ENCODE data around the gene CBLC. TPM values are rescaled to one million over a fixed set of nuclear protein-coding genes. Genes with fewer than 3 reads are reported as not detected.
A peak's percentile ranks its signal among the peaks of the same experiment; 100 is the strongest.

The CBLC gene
- total RNA-seq, 1 donor from 2014 or later: 16.2 TPM

DNA sequence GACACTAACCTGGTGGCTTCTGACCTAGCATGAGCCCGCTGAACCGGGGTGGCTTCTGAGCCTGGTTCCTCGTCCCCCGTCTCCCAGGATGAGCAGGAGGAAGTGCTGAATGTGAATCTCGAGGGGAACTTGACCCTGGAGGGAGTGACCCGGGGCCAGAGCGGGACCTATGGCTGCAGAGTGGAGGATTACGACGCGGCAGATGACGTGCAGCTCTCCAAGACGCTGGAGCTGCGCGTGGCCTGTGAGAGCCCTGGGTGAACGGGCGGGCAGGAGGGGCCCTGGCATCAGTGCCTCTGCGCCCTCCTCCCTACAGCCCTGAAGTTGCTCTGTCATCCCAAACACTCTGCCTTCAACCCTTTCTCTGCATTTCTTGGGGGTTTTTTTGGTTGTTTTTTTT lies 36.8 kb downstream of the CBLC start:
- Mint-ChIP-seq H3K4me3 (ENCODE audit: low read depth) (no peak overlapping the region), H3K4me1 (ENCODE audit: low read depth) (peaks cover 22% of the 10 kb centered on the region), H3K27me3 (no peaks in the 10 kb centered on the region)

DNA sequence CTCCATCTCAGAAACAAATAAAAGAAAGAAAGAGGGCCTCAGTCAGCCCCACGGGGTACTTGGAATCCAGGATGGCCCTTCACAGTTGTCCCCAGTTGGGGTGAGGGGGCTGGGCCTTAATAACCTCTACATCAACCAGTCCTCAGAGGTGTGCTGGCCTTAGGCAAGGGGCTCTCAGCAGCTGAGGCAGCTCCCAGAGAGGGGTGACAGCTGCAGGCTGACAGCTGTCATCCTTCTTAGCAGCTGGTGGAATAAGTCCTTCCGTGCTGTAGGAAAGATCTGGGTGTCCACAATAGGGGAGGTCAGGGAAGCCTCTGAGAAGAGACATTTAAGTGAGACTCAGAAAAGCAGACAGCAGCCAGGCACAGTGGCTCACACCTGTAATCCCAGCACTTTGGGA lies 38.6 kb downstream of the CBLC start:
- H3K27ac Mint-ChIP-seq: peak overlapping the region; percentile 64
- no peaks in the 10 kb centered on the region for H3K27me3 Mint-ChIP-seq

More for the DNA sequence above, 36.8 kb downstream of the CBLC start:
- no peak overlapping the region for H3K27ac Mint-ChIP-seq
- TF ChIP-seq, protein P1, sequence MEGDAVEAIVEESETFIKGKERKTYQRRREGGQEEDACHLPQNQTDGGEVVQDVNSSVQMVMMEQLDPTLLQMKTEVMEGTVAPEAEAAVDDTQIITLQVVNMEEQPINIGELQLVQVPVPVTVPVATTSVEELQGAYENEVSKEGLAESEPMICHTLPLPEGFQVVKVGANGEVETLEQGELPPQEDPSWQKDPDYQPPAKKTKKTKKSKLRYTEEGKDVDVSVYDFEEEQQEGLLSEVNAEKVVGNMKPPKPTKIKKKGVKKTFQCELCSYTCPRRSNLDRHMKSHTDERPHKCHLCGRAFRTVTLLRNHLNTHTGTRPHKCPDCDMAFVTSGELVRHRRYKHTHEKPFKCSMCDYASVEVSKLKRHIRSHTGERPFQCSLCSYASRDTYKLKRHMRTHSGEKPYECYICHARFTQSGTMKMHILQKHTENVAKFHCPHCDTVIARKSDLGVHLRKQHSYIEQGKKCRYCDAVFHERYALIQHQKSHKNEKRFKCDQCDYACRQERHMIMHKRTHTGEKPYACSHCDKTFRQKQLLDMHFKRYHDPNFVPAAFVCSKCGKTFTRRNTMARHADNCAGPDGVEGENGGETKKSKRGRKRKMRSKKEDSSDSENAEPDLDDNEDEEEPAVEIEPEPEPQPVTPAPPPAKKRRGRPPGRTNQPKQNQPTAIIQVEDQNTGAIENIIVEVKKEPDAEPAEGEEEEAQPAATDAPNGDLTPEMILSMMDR (IDR thresholded peaks at IDR 0.05; ENCODE audit: unreplicated experiment): no peak
- DNase-seq (ENCODE audit: low spot score, unreplicated experiment): no peak
- H3K9me3 Mint-ChIP-seq (ENCODE audit: low read depth): no peaks in the 10 kb centered on the region
- peaks cover 34% of the 10 kb centered on the region for H3K36me3 Mint-ChIP-seq (ENCODE audit: insufficient read depth)

DNA sequence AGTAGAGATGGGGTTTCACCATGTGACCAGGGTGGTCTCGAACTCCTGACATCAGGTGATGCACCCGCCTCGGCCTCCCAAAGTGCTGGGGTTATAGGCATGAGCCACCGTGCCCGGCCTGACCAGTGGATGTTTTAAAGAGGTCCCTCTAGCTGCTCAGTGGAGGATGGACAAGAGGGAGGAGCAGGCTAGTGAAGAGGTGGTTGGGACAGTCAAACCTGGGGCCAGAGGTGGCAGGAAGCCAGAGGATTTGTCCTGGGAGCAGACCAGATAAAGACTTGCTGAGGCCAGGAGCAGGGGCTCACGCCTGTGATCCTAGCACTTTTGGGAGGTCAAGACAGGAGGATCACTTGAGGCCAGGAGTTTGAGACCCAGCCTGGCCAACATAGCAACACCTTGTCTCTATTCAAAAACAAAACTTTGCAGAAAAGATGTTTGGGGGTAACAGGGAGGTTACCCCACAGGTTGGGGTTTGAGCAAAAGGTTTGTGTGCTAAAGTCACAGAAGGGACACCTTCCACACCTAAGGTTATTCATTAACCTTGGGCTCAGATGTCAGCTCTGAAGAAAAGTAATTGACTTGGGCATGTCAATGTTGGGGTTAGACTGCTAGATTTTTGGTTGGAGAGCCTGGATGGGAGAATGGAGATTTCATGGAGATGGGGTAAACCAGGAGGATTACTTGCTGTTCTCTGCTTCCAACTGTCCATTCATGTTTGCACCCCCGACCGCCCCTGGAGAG lies 40.2 kb downstream of the CBLC start:
- H3K36me3 Mint-ChIP-seq (ENCODE audit: insufficient read depth): peaks cover 27% of the 10 kb centered on the region
- DNase-seq (ENCODE audit: low spot score, unreplicated experiment): no peak
- H3K4me1 Mint-ChIP-seq (ENCODE audit: low read depth): peaks cover 8% of the 10 kb centered on the region
- TF ChIP-seq, protein P1 (IDR thresholded peaks at IDR 0.05; ENCODE audit: unreplicated experiment): no peak
- no peaks in the 10 kb centered on the region for H3K9me3 Mint-ChIP-seq (ENCODE audit: low read depth)
- H3K27ac Mint-ChIP-seq: peak overlapping the region; percentile 69
- no peaks in the 10 kb centered on the region for H3K27me3 Mint-ChIP-seq
- no peak overlapping the region for H3K4me3 Mint-ChIP-seq (ENCODE audit: low read depth)

More for the DNA sequence above, 38.6 kb downstream of the CBLC start:
- peaks cover 9% of the 10 kb centered on the region for H3K4me1 Mint-ChIP-seq (ENCODE audit: low read depth)
- peaks cover 33% of the 10 kb centered on the region for H3K36me3 Mint-ChIP-seq (ENCODE audit: insufficient read depth)
- TF ChIP-seq, protein P1 (IDR thresholded peaks at IDR 0.05; ENCODE audit: unreplicated experiment): no peak
- DNase-seq (ENCODE audit: low spot score, unreplicated experiment): no peak
- no peak overlapping the region for H3K4me3 Mint-ChIP-seq (ENCODE audit: low read depth)
- no peaks in the 10 kb centered on the region for H3K9me3 Mint-ChIP-seq (ENCODE audit: low read depth)

DNA sequence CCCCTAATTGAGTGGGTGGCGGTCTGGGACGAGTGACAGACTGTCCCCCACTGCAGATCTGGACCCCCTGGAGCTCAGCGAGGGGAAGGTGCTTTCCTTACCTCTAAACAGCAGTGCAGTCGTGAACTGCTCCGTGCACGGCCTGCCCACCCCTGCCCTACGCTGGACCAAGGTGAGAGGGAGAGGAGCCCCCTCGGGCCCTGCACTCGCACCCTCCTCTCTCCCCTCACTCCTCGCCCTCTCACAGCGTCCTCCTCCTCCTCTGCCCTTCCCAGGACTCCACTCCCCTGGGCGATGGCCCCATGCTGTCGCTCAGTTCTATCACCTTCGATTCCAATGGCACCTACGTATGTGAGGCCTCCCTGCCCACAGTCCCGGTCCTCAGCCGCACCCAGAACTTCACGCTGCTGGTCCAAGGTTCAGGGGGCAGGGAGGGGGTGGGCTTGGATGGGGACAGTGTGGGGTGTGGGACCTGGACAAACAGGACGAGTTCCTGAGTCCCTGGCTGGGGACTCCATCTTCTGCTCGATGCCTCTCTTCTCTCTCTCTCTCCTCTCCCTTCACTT lies 40.9 kb downstream of the CBLC start:
- peaks cover 14% of the 10 kb centered on the region for H3K4me1 Mint-ChIP-seq (ENCODE audit: low read depth)
- DNase-seq (ENCODE audit: low spot score, unreplicated experiment): no peak
- no peak overlapping the region for H3K27ac Mint-ChIP-seq
- H3K9me3 Mint-ChIP-seq (ENCODE audit: low read depth): no peaks in the 10 kb centered on the region
- no peaks in the 10 kb centered on the region for H3K27me3 Mint-ChIP-seq
- TF ChIP-seq, protein P1 (IDR thresholded peaks at IDR 0.05; ENCODE audit: unreplicated experiment): no peak
- no peak overlapping the region for H3K4me3 Mint-ChIP-seq (ENCODE audit: low read depth)
- H3K36me3 Mint-ChIP-seq (ENCODE audit: insufficient read depth): peaks cover 25% of the 10 kb centered on the region

DNA sequence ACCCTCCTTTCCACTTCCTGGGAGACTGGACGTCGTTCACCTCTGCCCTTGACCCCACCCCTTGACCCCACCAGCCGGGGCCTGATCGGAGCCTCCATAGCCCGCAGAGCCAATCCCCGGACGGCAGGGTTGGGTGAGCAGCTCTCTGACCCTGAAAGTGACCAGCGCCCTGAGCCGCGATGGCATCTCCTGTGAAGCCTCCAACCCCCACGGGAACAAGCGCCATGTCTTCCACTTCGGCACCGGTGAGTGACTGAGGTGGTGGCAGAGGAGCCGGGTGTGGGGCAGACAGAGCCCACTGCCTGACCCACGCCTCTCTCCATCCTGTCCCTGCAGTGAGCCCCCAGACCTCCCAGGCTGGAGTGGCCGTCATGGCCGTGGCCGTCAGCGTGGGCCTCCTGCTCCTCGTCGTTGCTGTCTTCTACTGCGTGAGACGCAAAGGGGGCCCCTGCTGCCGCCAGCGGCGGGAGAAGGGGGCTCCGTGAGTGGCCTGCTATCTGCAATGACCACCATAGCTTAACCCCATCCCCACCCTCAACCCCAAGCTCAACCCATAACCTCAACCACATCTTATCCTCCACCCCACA lies 41.6 kb downstream of the CBLC start:
- no peaks in the 10 kb centered on the region for H3K27me3 Mint-ChIP-seq
- no peak for DNase-seq (ENCODE audit: low spot score, unreplicated experiment)
- no peaks in the 10 kb centered on the region for H3K9me3 Mint-ChIP-seq (ENCODE audit: low read depth)
- peaks cover 14% of the 10 kb centered on the region for H3K4me1 Mint-ChIP-seq (ENCODE audit: low read depth)
- H3K27ac Mint-ChIP-seq: no peak overlapping the region
- H3K36me3 Mint-ChIP-seq (ENCODE audit: insufficient read depth): peaks cover 19% of the 10 kb centered on the region
- TF ChIP-seq, protein P1 (IDR thresholded peaks at IDR 0.05; ENCODE audit: unreplicated experiment): no peak
- H3K4me3 Mint-ChIP-seq (ENCODE audit: low read depth): no peak overlapping the region

All from progenitor cell of endocrine pancreas (in vitro differentiated cells).